Measurements from ENCODE around the gene ERCC1.
"Not testable (repeated sequence)": the region's sequence is repeated elsewhere in the genome, so short reads cannot be mapped to it uniquely, and the experiment has no call there.

Gene ERCC1

DNA sequence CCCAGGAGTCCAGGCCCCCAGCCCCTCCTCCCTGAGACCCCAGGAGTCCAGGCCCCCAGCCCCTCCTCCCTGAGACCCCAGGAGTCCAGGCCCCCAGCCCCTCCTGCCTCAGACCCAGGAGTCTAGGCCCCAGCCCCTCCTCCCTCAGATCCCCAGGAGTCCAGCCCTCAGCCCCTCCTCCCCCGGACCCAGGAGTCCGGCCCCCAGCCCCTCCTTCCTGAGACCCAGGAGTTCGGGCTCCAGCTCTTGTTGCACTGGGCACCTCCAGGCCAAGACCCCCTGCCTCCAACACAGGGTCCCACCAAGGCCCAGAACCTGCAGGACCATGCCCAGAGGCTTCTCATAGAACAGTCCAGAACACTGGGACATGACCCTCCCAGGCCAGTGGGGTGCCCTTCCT lies 3.8 kb downstream of the ERCC1 start:
- H3K9me3 ChIP-seq (ENCODE audit: control extremely low read depth in 1 of 5, control insufficient read depth in 4 of 5, insufficient read depth in 2 of 5, low read depth in 1 of 5, low read length in 4 of 5) = no peaks in the 10 kb centered on the region
- peak overlapping the region in 1 of 2 experiments; percentile 43 for H3K27ac ChIP-seq (ENCODE audit: insufficient read depth in 1 of 2, low read depth in 1 of 2, low read length in 2 of 2, poor library complexity in 1 of 2, severe bottlenecking in 2 of 2)
- ChIA-PET CTCF (interaction anchor here (1.5 to 1.9 kb wide), 2 partner anchors 18 to 19 kb away, joined by 4 read pairs; no protein-coding TSS in a partner anchor), POLR2A (no interaction called here)
- H3K4me3 ChIP-seq (ENCODE audit: control insufficient read depth in 1 of 7, extremely low read depth in 1 of 7, insufficient read depth in 4 of 7, low read depth in 2 of 7, low read length in 6 of 7) = peak overlapping the region in 2 of 7 experiments; percentile 1 to 52
- H3K4me1 ChIP-seq (ENCODE audit: control extremely low read depth in 1 of 4, control insufficient read depth in 4 of 4, insufficient read depth in 4 of 4, low read length in 3 of 4) = peaks cover 6 to 65% (median 47%) of the 10 kb centered on the region in 4 experiments
- peaks cover 5 to 33% (median 30%) of the 10 kb centered on the region in 4 experiments for H3K36me3 ChIP-seq (ENCODE audit: control insufficient read depth in 4 of 4, insufficient read depth in 4 of 4, low read length in 3 of 4)
- DNase-seq = no peak
- WGBS (ENCODE audit: insufficient coverage) = 50% methylated on average over 2 of the region's 3 CpGs
- H3K27me3 ChIP-seq (replicated peaks in 2 of 5; ENCODE audit: control insufficient read depth in 4 of 5, insufficient read depth in 5 of 5, low read length in 4 of 5) = no peaks in the 10 kb centered on the region

DNA sequence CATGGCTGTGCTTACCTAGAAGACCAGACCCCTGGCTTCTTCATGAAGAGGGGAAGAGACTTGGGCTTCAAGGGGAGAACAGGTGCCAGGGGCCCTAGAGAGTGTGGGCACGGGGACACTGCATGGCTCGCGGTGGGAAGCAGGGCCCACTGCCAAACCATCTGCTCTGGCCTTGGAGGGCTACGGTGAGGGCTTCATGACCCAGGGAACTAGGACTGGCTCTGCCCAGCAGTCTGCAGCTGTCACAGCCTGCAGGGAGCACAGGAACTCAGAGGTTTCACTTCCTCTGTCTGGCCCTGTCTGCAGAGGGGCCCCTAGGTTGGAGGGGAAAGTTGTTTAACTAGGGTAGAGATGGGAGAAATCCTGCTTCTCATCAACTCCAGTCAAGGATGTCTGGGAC lies 4.3 kb downstream of the ERCC1 start:
- WGBS (ENCODE audit: insufficient coverage) = no CpG with 5 or more reads among the region's 4 CpGs
- no peaks in the 10 kb centered on the region for H3K9me3 ChIP-seq (ENCODE audit: control extremely low read depth in 1 of 5, control insufficient read depth in 4 of 5, insufficient read depth in 2 of 5, low read depth in 1 of 5, low read length in 4 of 5)
- CTCF ChIA-PET = interaction anchor here (1.5 to 5.3 kb wide), 3 partner anchors 16 to 20 kb away, joined by 4 to 34 read pairs (median 4); partner anchors contain the start of gene PPP1R13L
- peak overlapping the region in 2 of 7 experiments; percentile 1 to 52 for H3K4me3 ChIP-seq (ENCODE audit: control insufficient read depth in 1 of 7, extremely low read depth in 1 of 7, insufficient read depth in 4 of 7, low read depth in 2 of 7, low read length in 6 of 7)
- POLR2A ChIA-PET = no interaction called here
- no peaks in the 10 kb centered on the region for H3K27me3 ChIP-seq (replicated peaks in 2 of 5; ENCODE audit: control insufficient read depth in 4 of 5, insufficient read depth in 5 of 5, low read length in 4 of 5)
- peaks cover 5 to 37% (median 34%) of the 10 kb centered on the region in 4 experiments for H3K36me3 ChIP-seq (ENCODE audit: control insufficient read depth in 4 of 4, insufficient read depth in 4 of 4, low read length in 3 of 4)
- H3K27ac ChIP-seq (ENCODE audit: insufficient read depth in 1 of 2, low read depth in 1 of 2, low read length in 2 of 2, poor library complexity in 1 of 2, severe bottlenecking in 2 of 2) = peak overlapping the region in 1 of 2 experiments; percentile 43
- peak in 2 of 3 donors; percentile 60 to 72 for DNase-seq
- H3K4me1 ChIP-seq (ENCODE audit: control extremely low read depth in 1 of 4, control insufficient read depth in 4 of 4, insufficient read depth in 4 of 4, low read length in 3 of 4) = peaks cover 6 to 60% (median 42%) of the 10 kb centered on the region in 4 experiments

DNA sequence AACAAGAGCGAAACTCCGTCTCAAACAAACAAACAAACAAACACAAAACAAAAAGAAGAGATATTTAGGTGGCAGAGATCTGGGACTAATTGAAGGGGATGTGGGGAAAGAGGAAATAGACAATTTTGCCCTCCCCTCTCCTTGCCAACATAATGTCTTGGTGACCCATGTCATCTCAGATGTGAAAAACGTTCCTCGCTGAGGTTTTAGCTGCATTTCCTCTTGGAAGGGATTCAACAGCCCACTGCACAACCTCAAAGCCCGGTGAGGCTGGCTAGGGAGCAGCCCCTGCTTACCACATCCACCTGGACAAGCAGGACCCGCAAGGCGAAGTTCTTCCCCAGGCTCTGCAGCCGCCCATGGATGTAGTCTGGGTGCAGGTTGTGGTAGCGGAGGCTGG lies 4.9 kb downstream of the ERCC1 start:
- H3K4me3 ChIP-seq (ENCODE audit: control insufficient read depth in 1 of 7, extremely low read depth in 1 of 7, insufficient read depth in 4 of 7, low read depth in 2 of 7, low read length in 6 of 7) = peak overlapping the region in 2 of 7 experiments; percentile 8 to 52
- H3K4me1 ChIP-seq (ENCODE audit: control extremely low read depth in 1 of 4, control insufficient read depth in 4 of 4, insufficient read depth in 4 of 4, low read length in 3 of 4) = peaks cover 6 to 54% (median 36%) of the 10 kb centered on the region in 4 experiments
- H3K27me3 ChIP-seq (replicated peaks in 2 of 5; ENCODE audit: control insufficient read depth in 4 of 5, insufficient read depth in 5 of 5, low read length in 4 of 5) = no peaks in the 10 kb centered on the region
- ChIA-PET CTCF (interaction anchor here (1.9 to 5.3 kb wide), 3 partner anchors 16 to 67 kb away, joined by 4 to 34 read pairs (median 6); partner anchors contain the start of gene PPP1R13L), POLR2A (no interaction called here)
- H3K9me3 ChIP-seq (ENCODE audit: control extremely low read depth in 1 of 5, control insufficient read depth in 4 of 5, insufficient read depth in 2 of 5, low read depth in 1 of 5, low read length in 4 of 5) = no peaks in the 10 kb centered on the region
- peak overlapping the region in 1 of 2 experiments; percentile 39 for H3K27ac ChIP-seq (ENCODE audit: insufficient read depth in 1 of 2, low read depth in 1 of 2, low read length in 2 of 2, poor library complexity in 1 of 2, severe bottlenecking in 2 of 2)
- no peak for DNase-seq
- H3K36me3 ChIP-seq (ENCODE audit: control insufficient read depth in 4 of 4, insufficient read depth in 4 of 4, low read length in 3 of 4) = peaks cover 5 to 43% (median 39%) of the 10 kb centered on the region in 4 experiments
- 34% methylated on average over 3 of the region's 9 CpGs for WGBS (ENCODE audit: insufficient coverage)

DNA sequence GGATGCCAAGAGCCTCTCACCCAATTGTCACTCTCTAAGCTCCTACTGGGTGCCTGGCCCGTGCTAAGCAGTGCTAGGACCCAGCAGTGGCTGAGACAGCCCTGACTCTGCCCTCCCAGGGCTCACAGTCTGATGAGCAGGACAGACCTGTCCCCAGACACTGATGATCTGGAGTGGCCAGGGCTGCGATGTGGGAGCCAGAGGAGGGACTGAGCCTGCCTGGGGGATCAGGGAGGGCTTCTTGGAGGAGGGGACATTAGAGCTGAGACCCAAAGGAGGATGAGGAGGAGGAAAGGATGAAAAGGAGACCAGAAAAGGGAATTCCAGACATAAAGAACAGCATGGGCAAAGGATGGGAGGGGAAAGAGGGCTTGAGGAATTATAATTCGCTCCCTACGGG lies 6.6 kb downstream of the ERCC1 start:
- 67% methylated on average over 3 of the region's 4 CpGs for WGBS (ENCODE audit: insufficient coverage)
- Histone ChIP-seq H3K9me3 (ENCODE audit: control extremely low read depth in 1 of 5, control insufficient read depth in 4 of 5, insufficient read depth in 2 of 5, low read depth in 1 of 5, low read length in 4 of 5) (no peaks in the 10 kb centered on the region), H3K27ac (ENCODE audit: insufficient read depth in 1 of 2, low read depth in 1 of 2, low read length in 2 of 2, poor library complexity in 1 of 2, severe bottlenecking in 2 of 2) (no peak overlapping the region), H3K27me3 (replicated peaks in 2 of 5; ENCODE audit: control insufficient read depth in 4 of 5, insufficient read depth in 5 of 5, low read length in 4 of 5) (no peaks in the 10 kb centered on the region), H3K4me3 (ENCODE audit: control insufficient read depth in 1 of 7, extremely low read depth in 1 of 7, insufficient read depth in 4 of 7, low read depth in 2 of 7, low read length in 6 of 7) (no peak overlapping the region), H3K4me1 (ENCODE audit: control extremely low read depth in 1 of 4, control insufficient read depth in 4 of 4, insufficient read depth in 4 of 4, low read length in 3 of 4) (peaks cover 6 to 41% (median 24%) of the 10 kb centered on the region in 4 experiments), H3K36me3 (ENCODE audit: control insufficient read depth in 4 of 4, insufficient read depth in 4 of 4, low read length in 3 of 4) (peaks cover 7 to 58% (median 47%) of the 10 kb centered on the region in 4 experiments)
- ChIA-PET CTCF (interaction anchor here (0.6 to 5.3 kb wide), 3 partner anchors 14 to 237 kb away, joined by 3 to 34 read pairs (median 6); partner anchors contain the start of gene PPP1R13L), POLR2A (no interaction called here)
- no peak for DNase-seq

DNA sequence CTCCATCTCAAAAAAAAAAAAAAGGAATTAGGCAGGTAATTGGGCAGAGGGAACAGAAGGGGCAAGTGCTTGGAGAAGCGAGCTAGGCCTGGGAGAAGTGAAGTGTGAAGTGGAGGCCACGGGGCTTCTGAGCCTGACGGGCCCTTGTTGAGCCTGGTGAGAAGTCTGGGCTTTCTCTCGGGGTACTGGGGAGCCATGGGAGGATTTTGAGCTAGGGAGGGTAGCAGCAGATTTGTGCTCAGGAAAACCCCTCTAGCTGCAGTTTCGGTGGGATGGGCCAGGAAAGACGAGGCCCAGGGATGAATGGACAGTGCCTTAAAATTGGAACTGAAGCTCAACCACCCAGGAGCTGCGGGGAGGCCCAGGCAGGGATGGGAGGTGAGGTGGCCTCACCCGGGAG lies 9.2 kb downstream of the ERCC1 start:
- Histone ChIP-seq H3K4me3 (ENCODE audit: control insufficient read depth in 1 of 7, extremely low read depth in 1 of 7, insufficient read depth in 4 of 7, low read depth in 2 of 7, low read length in 6 of 7) (no peak overlapping the region), H3K27ac (ENCODE audit: insufficient read depth in 1 of 2, low read depth in 1 of 2, low read length in 2 of 2, poor library complexity in 1 of 2, severe bottlenecking in 2 of 2) (no peak overlapping the region), H3K4me1 (ENCODE audit: control extremely low read depth in 1 of 4, control insufficient read depth in 4 of 4, insufficient read depth in 4 of 4, low read length in 3 of 4) (peaks cover 6 to 19% (median 9%) of the 10 kb centered on the region in 4 experiments), H3K27me3 (replicated peaks in 2 of 5; ENCODE audit: control insufficient read depth in 4 of 5, insufficient read depth in 5 of 5, low read length in 4 of 5) (no peaks in the 10 kb centered on the region), H3K36me3 (ENCODE audit: control insufficient read depth in 4 of 4, insufficient read depth in 4 of 4, low read length in 3 of 4) (peaks cover 2 to 48% (median 35%) of the 10 kb centered on the region in 4 experiments), H3K9me3 (ENCODE audit: control extremely low read depth in 1 of 5, control insufficient read depth in 4 of 5, insufficient read depth in 2 of 5, low read depth in 1 of 5, low read length in 4 of 5) (no peaks in the 10 kb centered on the region)
- POLR2A ChIA-PET = no interaction called here
- 94% methylated on average over 4 of the region's 8 CpGs for WGBS (ENCODE audit: insufficient coverage)
- DNase-seq = no peak
- CTCF ChIA-PET = interaction anchor here (0.7 to 5.3 kb wide), 3 partner anchors 11 to 40 kb away, joined by 3 to 34 read pairs (median 9); partner anchors contain the start of gene PPP1R13L

DNA sequence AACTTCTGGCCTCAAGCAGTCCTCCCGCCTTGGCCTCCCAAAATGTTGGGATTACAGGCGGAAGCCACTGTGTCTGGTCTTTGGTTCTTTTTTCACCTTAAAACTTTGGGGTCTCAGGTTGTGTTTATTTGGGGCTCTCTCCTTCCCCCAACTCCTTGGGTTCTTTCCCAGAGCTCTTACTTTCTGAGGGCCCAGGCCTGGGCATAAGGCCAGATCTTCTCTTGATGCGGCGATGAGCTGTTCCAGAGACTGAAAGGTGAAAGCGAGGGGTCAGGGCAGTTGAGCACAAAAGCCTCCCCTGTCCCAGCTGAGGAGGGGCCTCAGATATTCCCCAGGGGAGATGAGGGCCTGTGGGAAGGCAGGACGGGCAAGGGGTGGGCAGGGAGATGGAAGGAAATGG lies 10.2 kb downstream of the ERCC1 start:
- DNase-seq = no peak
- Histone ChIP-seq H3K36me3 (ENCODE audit: control insufficient read depth in 4 of 4, insufficient read depth in 4 of 4, low read length in 3 of 4) (peaks cover 2 to 51% (median 37%) of the 10 kb centered on the region in 4 experiments), H3K27ac (ENCODE audit: insufficient read depth in 1 of 2, low read depth in 1 of 2, low read length in 2 of 2, poor library complexity in 1 of 2, severe bottlenecking in 2 of 2) (no peak overlapping the region), H3K4me1 (ENCODE audit: control extremely low read depth in 1 of 4, control insufficient read depth in 4 of 4, insufficient read depth in 4 of 4, low read length in 3 of 4) (peaks cover 0 to 12% (median 0%) of the 10 kb centered on the region in 4 experiments), H3K4me3 (ENCODE audit: control insufficient read depth in 1 of 7, extremely low read depth in 1 of 7, insufficient read depth in 4 of 7, low read depth in 2 of 7, low read length in 6 of 7) (no peak overlapping the region), H3K9me3 (ENCODE audit: control extremely low read depth in 1 of 5, control insufficient read depth in 4 of 5, insufficient read depth in 2 of 5, low read depth in 1 of 5, low read length in 4 of 5) (no peaks in the 10 kb centered on the region), H3K27me3 (replicated peaks in 2 of 5; ENCODE audit: control insufficient read depth in 4 of 5, insufficient read depth in 5 of 5, low read length in 4 of 5) (no peaks in the 10 kb centered on the region)
- ChIA-PET POLR2A (interaction anchor here (0.6 kb wide), 1 partner anchor 163 kb away, joined by 3 read pairs; no protein-coding TSS in a partner anchor), CTCF (interaction anchor here (0.7 to 1.3 kb wide), 4 partner anchors 9 to 75 kb away, joined by 3 to 5 read pairs (median 4); partner anchors contain the start of gene PPP1R13L)
- WGBS (ENCODE audit: insufficient coverage) = 97% methylated on average over 4 of the region's 6 CpGs

DNA sequence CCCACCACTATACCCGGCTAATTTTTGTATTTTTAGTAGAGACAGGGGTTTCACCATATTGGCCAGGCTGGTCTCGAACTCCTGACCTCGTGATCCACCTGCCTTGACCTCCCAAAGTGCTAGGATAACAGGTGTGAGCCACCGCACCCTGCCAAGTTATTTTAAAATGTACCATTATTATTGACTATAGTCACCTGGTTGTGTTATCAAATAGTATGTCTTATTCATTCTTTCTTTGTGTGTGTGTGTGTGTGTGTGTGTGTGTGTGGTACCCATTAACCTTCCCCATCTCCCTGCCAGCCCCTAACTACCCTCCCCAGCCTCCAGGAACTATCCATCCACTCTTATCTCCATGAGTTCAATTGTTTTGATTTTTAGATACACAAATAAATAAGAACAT lies 13.4 kb downstream of the ERCC1 start:
- H3K27ac ChIP-seq (ENCODE audit: insufficient read depth in 1 of 2, low read depth in 1 of 2, low read length in 2 of 2, poor library complexity in 1 of 2, severe bottlenecking in 2 of 2); DNase-seq; H3K27me3 ChIP-seq (replicated peaks in 2 of 5; ENCODE audit: control insufficient read depth in 4 of 5, insufficient read depth in 5 of 5, low read length in 4 of 5); H3K9me3 ChIP-seq (ENCODE audit: control extremely low read depth in 1 of 5, control insufficient read depth in 4 of 5, insufficient read depth in 2 of 5, low read depth in 1 of 5, low read length in 4 of 5); CTCF ChIA-PET; H3K4me3 ChIP-seq (ENCODE audit: control insufficient read depth in 1 of 7, extremely low read depth in 1 of 7, insufficient read depth in 4 of 7, low read depth in 2 of 7, low read length in 6 of 7); POLR2A ChIA-PET: not testable (repeated sequence)
- Histone ChIP-seq H3K36me3 (ENCODE audit: control insufficient read depth in 4 of 4, insufficient read depth in 4 of 4, low read length in 3 of 4) (peaks cover 2 to 31% (median 21%) of the 10 kb centered on the region in 4 experiments), H3K4me1 (ENCODE audit: control extremely low read depth in 1 of 4, control insufficient read depth in 4 of 4, insufficient read depth in 4 of 4, low read length in 3 of 4) (peaks cover 5 to 25% (median 20%) of the 10 kb centered on the region in 4 experiments)
- WGBS (ENCODE audit: insufficient coverage) = 100% methylated on average over 1 of the region's 4 CpGs

Data from common myeloid progenitor, CD34-positive (primary cell).